ENCODE results near the gene HDAC4.

DNA sequence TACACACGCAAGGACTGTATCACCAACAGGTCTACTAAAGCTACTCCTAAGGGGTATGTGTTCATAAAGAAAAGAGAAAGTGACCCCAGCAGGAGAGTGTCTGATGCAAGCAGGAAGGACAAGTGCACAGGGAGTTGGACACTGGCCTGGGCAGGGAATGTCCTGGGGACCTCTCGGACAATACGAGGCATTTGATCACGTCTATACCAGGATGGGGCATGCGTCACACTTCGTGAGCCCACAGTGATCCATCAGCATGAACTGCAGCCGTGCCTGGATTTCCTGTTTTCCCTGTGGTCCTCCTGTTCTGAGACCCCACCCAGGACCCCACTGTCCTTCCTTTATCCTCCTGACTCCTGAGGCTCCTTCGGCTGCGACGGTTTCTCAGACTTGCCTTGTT, 113.9 kb downstream of the HDAC4 start:
- TF ChIP-seq, protein P1, sequence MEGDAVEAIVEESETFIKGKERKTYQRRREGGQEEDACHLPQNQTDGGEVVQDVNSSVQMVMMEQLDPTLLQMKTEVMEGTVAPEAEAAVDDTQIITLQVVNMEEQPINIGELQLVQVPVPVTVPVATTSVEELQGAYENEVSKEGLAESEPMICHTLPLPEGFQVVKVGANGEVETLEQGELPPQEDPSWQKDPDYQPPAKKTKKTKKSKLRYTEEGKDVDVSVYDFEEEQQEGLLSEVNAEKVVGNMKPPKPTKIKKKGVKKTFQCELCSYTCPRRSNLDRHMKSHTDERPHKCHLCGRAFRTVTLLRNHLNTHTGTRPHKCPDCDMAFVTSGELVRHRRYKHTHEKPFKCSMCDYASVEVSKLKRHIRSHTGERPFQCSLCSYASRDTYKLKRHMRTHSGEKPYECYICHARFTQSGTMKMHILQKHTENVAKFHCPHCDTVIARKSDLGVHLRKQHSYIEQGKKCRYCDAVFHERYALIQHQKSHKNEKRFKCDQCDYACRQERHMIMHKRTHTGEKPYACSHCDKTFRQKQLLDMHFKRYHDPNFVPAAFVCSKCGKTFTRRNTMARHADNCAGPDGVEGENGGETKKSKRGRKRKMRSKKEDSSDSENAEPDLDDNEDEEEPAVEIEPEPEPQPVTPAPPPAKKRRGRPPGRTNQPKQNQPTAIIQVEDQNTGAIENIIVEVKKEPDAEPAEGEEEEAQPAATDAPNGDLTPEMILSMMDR (IDR thresholded peaks at IDR 0.05), result no peak
- no peak for TF ChIP-seq POLR2A (IDR thresholded peaks at IDR 0.05)
